HG02759 (cell line): Measurements from ENCODE around the gene IPCEF1.

Experiments used
- ATAC-seq: cut with Tn5 transposase; IDR thresholded peaks from one replicate; pipeline ENCODE4 v1.9.1; 2021; ENCODE audit warnings: mild to moderate bottlenecking, moderate library complexity; ENCODE audit not compliant: unreplicated experiment

IPCEF1 gene

DNA sequence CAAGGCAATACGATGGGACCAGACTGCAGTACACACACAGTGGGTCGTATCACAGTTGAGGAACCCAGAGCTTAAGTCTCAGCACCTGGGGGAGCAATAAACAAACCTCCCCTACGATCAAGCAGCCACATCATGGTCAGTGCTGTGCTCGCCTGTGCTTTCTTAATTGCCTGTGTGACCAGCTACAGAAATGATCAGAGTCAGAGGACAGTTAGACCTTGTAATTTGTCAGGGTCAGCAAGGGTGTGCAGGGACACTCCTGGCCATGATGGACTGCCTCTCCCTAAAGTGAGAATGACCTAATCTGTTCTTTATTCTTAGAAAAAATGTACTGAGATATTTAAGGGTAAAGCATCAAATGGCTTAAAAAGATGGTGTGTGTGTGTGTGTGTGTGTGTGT is 239.1 kb downstream of the IPCEF1 start:
- no peak for ATAC-seq

DNA sequence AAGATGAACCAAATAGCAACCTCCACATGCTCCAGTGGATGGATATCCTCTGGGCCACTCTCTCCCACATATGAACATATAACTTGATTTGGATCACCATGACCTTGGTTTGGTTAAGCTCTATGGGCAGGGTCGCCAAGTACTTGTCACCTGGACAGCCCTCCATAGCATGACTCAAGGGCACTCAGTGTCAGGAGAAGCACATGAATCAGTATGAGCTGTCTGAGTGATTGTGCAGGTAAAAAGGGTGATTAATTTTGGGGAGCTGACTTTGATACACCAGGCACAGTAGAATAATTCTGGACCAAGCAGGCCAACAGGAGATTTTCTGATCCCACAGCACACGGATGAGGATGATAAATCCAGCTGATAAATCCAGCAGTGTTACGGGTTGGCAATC is 243.2 kb downstream of the IPCEF1 start:
- ATAC-seq = no peak

DNA sequence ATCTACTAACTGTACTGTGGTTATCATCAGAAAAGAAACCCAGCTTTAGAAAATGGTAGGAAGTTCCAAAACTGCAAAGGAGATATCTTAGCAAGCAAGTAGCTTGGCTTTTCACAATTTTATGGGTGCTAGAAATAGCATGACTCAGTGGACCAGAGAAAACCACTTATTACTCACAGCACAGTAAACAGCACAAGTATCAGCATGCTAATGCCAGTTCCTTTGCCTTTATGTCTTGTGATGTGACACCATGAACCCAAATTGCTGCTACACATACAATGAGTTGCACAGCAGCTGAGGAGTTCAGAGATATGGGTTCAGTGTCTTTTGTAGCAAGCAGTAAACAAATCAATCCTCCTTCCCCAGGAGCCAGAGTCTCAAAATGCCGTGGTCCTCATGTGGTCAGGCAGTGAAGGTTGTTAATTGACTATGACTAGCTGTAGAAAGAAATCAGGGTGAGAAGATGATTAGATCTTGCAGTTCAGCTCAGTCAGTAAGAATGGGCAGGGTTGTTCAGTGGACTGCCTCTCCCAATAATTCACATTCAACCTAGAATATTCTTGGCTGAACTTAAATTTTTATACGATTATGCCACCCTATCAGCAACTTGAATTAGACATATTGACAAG is 244.3 kb downstream of the IPCEF1 start:
- no peak for ATAC-seq

DNA sequence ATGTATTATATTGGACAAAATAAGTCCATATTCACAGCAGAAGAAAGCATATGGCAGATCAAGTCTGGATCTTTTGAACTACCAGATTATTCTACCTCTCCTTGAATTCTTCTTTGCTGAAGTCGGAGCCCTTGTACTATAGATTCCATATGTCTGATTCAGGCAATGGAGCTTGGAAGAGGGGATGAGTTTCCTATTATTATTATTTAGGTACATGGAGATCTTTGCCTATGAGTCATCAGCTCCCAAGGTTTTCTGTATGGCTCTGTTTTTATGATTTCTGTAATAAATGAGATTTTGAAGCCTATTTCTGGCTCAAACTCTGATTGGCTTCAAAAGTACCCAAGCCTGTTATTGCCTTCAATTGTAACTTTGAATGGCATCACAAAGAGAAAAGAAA is 245.6 kb downstream of the IPCEF1 start:
- ATAC-seq = no peak

DNA sequence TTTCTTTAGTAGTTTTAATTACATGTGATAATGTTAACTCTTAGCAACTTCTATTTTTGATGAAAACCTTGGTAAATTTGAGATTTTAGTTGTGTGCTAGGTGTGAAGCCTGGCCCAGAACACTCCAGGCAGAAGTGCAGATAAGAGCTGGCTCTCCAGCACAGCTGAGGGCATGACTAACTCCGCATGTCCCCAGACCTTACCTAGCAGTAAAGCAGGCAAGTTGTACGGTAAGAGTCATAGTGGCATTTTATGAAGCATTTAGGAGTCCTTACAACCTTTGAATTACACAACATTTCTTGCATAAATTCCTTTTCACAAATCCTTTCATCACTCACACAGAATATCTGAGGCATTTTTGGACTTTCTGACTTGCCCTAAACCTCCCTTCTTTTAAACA is 250.4 kb downstream of the IPCEF1 start:
- ATAC-seq = no peak
